B cell (primary cell): Measurements from ENCODE around the gene METTL9. TPM values are rescaled to one million over a fixed set of nuclear protein-coding genes. Genes with fewer than 3 reads are reported as not detected.

ENCODE experiments used
- ATAC-seq: fragments of 200-7000 bp; cut with Tn5 transposase; one replicate; pipeline ENCODE4 v1.10.0; 2021; ENCODE audit warnings: low read depth, mild to moderate bottlenecking, moderate number of reproducible peaks, moderate library complexity
- CTCF ChIA-PET: fragments of 350-600 bp; sonication (Branson Sonifier 250); formaldehyde crosslinking; loops from one replicate; lab custom pipeline; 2021; ENCODE audit warnings: antibody characterized with exemption, inconsistent platforms; lab: Charles Lee
- POLR2A ChIA-PET: fragments of 350-600 bp; sonication (Branson Sonifier 250); formaldehyde crosslinking; loops from one replicate; lab custom pipeline; 2021; ENCODE audit warnings: antibody characterized with exemption; lab: Charles Lee
- DNase-seq: peaks from one replicate; pipeline ENCODE4 v3.0.0; 2013
- H2AFZ ChIP-seq: 2 replicates; pipeline ENCODE4 v1.6.1; 2012; ENCODE audit warnings: mild to moderate bottlenecking, low read depth, low read length; ENCODE audit not compliant: insufficient read depth, poor library complexity, severe bottlenecking
- H3K27ac ChIP-seq, 2 donors: 1 replicate in 1 of 2; 2 replicates in 1 of 2; pipeline ENCODE4 v1.5.1; 2012 to 2013; ENCODE audit warnings: low read length in 2 of 2, mild to moderate bottlenecking in 2 of 2, moderate library complexity in 1 of 2
- H3K27me3 ChIP-seq, 4 experiments: fragments of 200-600 bp in 1 of 4; sonication (generic) in 1 of 4; replicated peaks in 1 of 4; 1 replicate in 2 of 4; 2 replicates in 2 of 4; pipeline versions ENCODE4 v1.6.1 to v1.7.0; 2013 to 2016; ENCODE audit warnings: low read length in 3 of 4, mild to moderate bottlenecking in 2 of 4, mixed read lengths in 1 of 4, moderate library complexity in 1 of 4; ENCODE audit not compliant: insufficient read depth in 4 of 4, control insufficient read depth in 3 of 4; ENCODE audit errors: control extremely low read depth in 1 of 4
- H3K36me3 ChIP-seq, 2 experiments: replicated peaks in 1 of 2; 1 replicate in 1 of 2; 2 replicates in 1 of 2; pipeline versions ENCODE4 v1.6.1 to v1.7.1; 2013; ENCODE audit warnings: low read length in 1 of 2; ENCODE audit not compliant: insufficient read depth in 2 of 2, control insufficient read depth in 1 of 2; ENCODE audit errors: control extremely low read depth in 1 of 2, extremely low read depth in 1 of 2
- H3K4me1 ChIP-seq, 2 donors: fragments of 200-600 bp in 1 of 2; sonication (generic) in 1 of 2; 1 replicate in 1 of 2; 2 replicates in 1 of 2; pipeline versions ENCODE4 v1.5.1 to v1.6.1; 2013 to 2017; ENCODE audit warnings: low read length in 2 of 2; ENCODE audit not compliant: control insufficient read depth in 2 of 2, insufficient read depth in 2 of 2
- H3K4me2 ChIP-seq: replicated peaks from 2 replicates; pipeline ENCODE3; 2012; ENCODE audit warnings: mild to moderate bottlenecking, low read depth, low read length; ENCODE audit not compliant: poor library complexity, severe bottlenecking
- H3K4me3 ChIP-seq, 5 experiments: fragments of 200-600 bp in 1 of 5; sonication (generic) in 1 of 5; 1 replicate in 3 of 5; 2 replicates in 2 of 5; pipeline versions ENCODE4 v1.5.1 to v1.7.0; 2011 to 2016; ENCODE audit warnings: low read length in 4 of 5, mild to moderate bottlenecking in 4 of 5, low read depth in 2 of 5, control low read depth in 1 of 5, moderate library complexity in 1 of 5; ENCODE audit not compliant: insufficient read depth in 1 of 5; ENCODE audit errors: control extremely low read depth in 1 of 5, extremely low read depth in 1 of 5
- H3K79me2 ChIP-seq: fragments of 200-600 bp; sonication (generic); one replicate; pipeline ENCODE4 v1.6.0; 2016; ENCODE audit warnings: low read length; ENCODE audit not compliant: control insufficient read depth, insufficient read depth
- H3K9ac ChIP-seq: fragments of 200-600 bp; sonication (generic); 2 replicates; pipeline ENCODE4 v1.6.1; 2017; ENCODE audit warnings: mild to moderate bottlenecking, low read length, moderate library complexity
- H3K9me3 ChIP-seq, 3 donors: one replicate each; pipeline versions ENCODE4 v1.6.1 to v1.7.1; 2013; ENCODE audit warnings: low read length in 2 of 3; ENCODE audit not compliant: control insufficient read depth in 2 of 3, insufficient read depth in 1 of 3; ENCODE audit errors: control extremely low read depth in 1 of 3
- H4K20me1 ChIP-seq: 2 replicates; pipeline ENCODE4 v1.6.0; 2012; ENCODE audit warnings: mild to moderate bottlenecking, low read length; ENCODE audit not compliant: insufficient read depth, control insufficient read depth, poor library complexity, severe bottlenecking
- H3K27ac Mint-ChIP-seq: one replicate; pipeline ENCODE4 v1.8.0; 2021; ENCODE audit warnings: mixed read lengths
- H3K27me3 Mint-ChIP-seq: one replicate; pipeline ENCODE4 v1.8.0; 2021; ENCODE audit warnings: mixed read lengths
- H3K4me1 Mint-ChIP-seq: one replicate; pipeline ENCODE4 v1.8.0; 2021; ENCODE audit warnings: mixed read lengths
- H3K4me3 Mint-ChIP-seq: one replicate; pipeline ENCODE4 v1.8.0; 2021; ENCODE audit warnings: mixed read lengths
- H3K9me3 Mint-ChIP-seq: one replicate; pipeline ENCODE4 v1.8.0; 2022; ENCODE audit warnings: mixed read lengths; ENCODE audit not compliant: insufficient read depth
- EZH2 ChIP-seq: IDR thresholded peaks from 2 replicates; pipeline ENCODE4 v1.6.1; 2012; ENCODE audit warnings: borderline replicate concordance, low read depth, mild to moderate bottlenecking, moderate library complexity, low read length; ENCODE audit not compliant: insufficient read depth, poor library complexity, severe bottlenecking
- WGBS: methylation state at CpG from one replicate; pipeline ENCODE4 v1.1.5; 2013; ENCODE audit warnings: missing lambda C conversion rate; ENCODE audit not compliant: insufficient coverage; 5-methylcytosine and 5-hydroxymethylcytosine counted together
- intact Hi-C: fragments of 100-400 bp; cut with micrococcal nuclease; formaldehyde crosslinking; loops from one replicate; pipeline ENCODE4 v1.10.0; 2022
- polyA plus RNA-seq: library from polyadenylated mRNA; depleted of rRNA; stranded (reverse); fragments of >200 nt; gene quantifications from 2 replicates; pipeline ENCODE4 v1.2.3, GENCODE V29; 2012
- total RNA-seq, 2 donors: library from RNA; stranded (reverse); fragments of 120-200 nt in 1 of 2; gene quantifications; 1 replicate in 1 of 2; 2 replicates in 1 of 2; pipeline versions ENCODE4 v1.2.3 to v1.2.4, GENCODE V29; 2013 to 2022
- TF ChIP-seq, protein P1 (sequence below): fragments of 200-600 bp; IDR thresholded peaks from one replicate; pipeline ENCODE4 v1.8.0; 2022; ENCODE audit warnings: antibody characterized with exemption, mild to moderate bottlenecking

Gene METTL9
- total and polyA plus RNA-seq, 2 donors (not counting 1 experiment from before 2014, with no cell fraction given), result 34.0 to 57.7 TPM

DNA sequence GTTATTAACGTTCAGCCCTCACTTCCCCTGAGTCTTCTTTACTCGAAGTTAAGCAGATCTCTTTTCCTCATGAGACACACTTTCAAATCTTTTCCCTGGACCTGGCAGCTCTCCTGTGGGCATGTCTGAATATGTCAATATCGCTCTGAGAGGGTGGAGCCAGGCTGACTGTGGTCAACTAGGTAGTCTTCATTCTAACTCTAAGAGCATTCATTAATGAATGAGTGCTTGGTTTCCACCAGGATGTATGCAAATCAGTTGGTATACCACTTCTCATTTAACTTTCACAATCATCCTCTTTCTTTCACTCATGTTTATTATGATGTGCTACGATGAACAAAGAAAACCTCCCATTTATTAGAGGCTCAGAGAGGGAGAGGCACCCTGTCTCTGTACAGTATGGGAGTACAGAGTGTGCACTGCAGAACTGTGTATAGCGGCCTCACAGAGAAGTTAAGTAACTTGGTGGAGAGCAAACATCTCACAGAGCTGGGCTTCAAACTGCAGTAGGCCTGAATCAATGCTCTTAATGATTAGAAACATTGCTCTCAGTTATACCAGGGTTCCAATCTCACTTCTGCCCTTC is 104.3 kb downstream of the METTL9 start:
- H3K4me2 ChIP-seq, result peak overlapping the region; percentile 42
- H3K9me3 ChIP-seq, result peaks cover 0 to 2% (median 0%) of the 10 kb centered on the region in 3 donors
- Mint-ChIP-seq H3K4me1 (peaks cover 16% of the 10 kb centered on the region), H3K27ac (no peak overlapping the region), H3K9me3 (no peaks in the 10 kb centered on the region), H3K4me3 (peak overlapping the region; percentile 3), H3K27me3 (peaks cover 26% of the 10 kb centered on the region)
- intact Hi-C loops, result loop anchor here (10.0 kb wide), 1 partner anchor 1731 kb away; no protein-coding TSS in a partner anchor
- no peak overlapping the region for H3K9ac ChIP-seq
- H2AFZ ChIP-seq, result no peak overlapping the region
- H3K27ac ChIP-seq, result no peak overlapping the region
- H3K4me1 ChIP-seq, result peaks cover 14 to 20% of the 10 kb centered on the region in 2 donors
- peaks cover 0 to 16% (median 7%) of the 10 kb centered on the region in 4 experiments for H3K27me3 ChIP-seq
- ChIA-PET CTCF (interaction anchor here (0.5 to 10.9 kb wide), 4 partner anchors 18 to 122 kb away, joined by 3 to 129 read pairs (median 48); no protein-coding TSS in a partner anchor), POLR2A (no interaction called here)
- no peaks in the 10 kb centered on the region for H3K36me3 ChIP-seq
- peak; percentile 56 for DNase-seq
- TF ChIP-seq, protein P1, sequence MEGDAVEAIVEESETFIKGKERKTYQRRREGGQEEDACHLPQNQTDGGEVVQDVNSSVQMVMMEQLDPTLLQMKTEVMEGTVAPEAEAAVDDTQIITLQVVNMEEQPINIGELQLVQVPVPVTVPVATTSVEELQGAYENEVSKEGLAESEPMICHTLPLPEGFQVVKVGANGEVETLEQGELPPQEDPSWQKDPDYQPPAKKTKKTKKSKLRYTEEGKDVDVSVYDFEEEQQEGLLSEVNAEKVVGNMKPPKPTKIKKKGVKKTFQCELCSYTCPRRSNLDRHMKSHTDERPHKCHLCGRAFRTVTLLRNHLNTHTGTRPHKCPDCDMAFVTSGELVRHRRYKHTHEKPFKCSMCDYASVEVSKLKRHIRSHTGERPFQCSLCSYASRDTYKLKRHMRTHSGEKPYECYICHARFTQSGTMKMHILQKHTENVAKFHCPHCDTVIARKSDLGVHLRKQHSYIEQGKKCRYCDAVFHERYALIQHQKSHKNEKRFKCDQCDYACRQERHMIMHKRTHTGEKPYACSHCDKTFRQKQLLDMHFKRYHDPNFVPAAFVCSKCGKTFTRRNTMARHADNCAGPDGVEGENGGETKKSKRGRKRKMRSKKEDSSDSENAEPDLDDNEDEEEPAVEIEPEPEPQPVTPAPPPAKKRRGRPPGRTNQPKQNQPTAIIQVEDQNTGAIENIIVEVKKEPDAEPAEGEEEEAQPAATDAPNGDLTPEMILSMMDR, result no peak
- no peak for TF ChIP-seq EZH2
- no peaks in the 10 kb centered on the region for H3K79me2 ChIP-seq
- peak; percentile 77 for ATAC-seq
- H4K20me1 ChIP-seq, result no peaks in the 10 kb centered on the region
- no peak overlapping the region for H3K4me3 ChIP-seq
- 58% methylated on average over 2 of the region's 5 CpGs for WGBS

GRCh38 chr16:21704266-21704665 is 104.9 kb downstream of the METTL9 start:
- Histone ChIP-seq H3K4me1 (peaks cover 14 to 21% of the 10 kb centered on the region in 2 donors), H3K36me3 (no peaks in the 10 kb centered on the region), H3K4me2 (peak overlapping the region; percentile 42), H3K4me3 (no peak overlapping the region), H3K9ac (no peak overlapping the region), H2AFZ (no peak overlapping the region), H3K27me3 (peaks cover 0 to 16% (median 7%) of the 10 kb centered on the region in 4 experiments), H3K27ac (no peak overlapping the region), H3K9me3 (peaks cover 0 to 2% (median 0%) of the 10 kb centered on the region in 3 donors), H4K20me1 (no peaks in the 10 kb centered on the region), H3K79me2 (no peaks in the 10 kb centered on the region)
- TF ChIP-seq, protein P1, result no peak
- no peak for TF ChIP-seq EZH2
- ChIA-PET CTCF (interaction anchor here (0.5 to 10.9 kb wide), 4 partner anchors 17 to 122 kb away, joined by 3 to 129 read pairs (median 48); no protein-coding TSS in a partner anchor), POLR2A (no interaction called here)
- Mint-ChIP-seq H3K9me3 (no peaks in the 10 kb centered on the region), H3K4me1 (peaks cover 16% of the 10 kb centered on the region), H3K4me3 (no peak overlapping the region), H3K27ac (no peak overlapping the region), H3K27me3 (peaks cover 26% of the 10 kb centered on the region)
- DNase-seq, result no peak
- 83% methylated on average over 3 of the region's 5 CpGs for WGBS
- intact Hi-C loops, result loop anchor here (10.0 kb wide), 1 partner anchor 1731 kb away; no protein-coding TSS in a partner anchor
- no peak for ATAC-seq
